ENCODE data around the gene CMC2. TPM values are rescaled to one million over a fixed set of nuclear protein-coding genes. Genes with fewer than 3 reads are reported as not detected.
A peak's percentile ranks its signal among the peaks of the same experiment; 100 is the strongest.

CMC2 gene
- total RNA-seq, 2 donors from 2014 or later = 136 to 212 TPM

DNA sequence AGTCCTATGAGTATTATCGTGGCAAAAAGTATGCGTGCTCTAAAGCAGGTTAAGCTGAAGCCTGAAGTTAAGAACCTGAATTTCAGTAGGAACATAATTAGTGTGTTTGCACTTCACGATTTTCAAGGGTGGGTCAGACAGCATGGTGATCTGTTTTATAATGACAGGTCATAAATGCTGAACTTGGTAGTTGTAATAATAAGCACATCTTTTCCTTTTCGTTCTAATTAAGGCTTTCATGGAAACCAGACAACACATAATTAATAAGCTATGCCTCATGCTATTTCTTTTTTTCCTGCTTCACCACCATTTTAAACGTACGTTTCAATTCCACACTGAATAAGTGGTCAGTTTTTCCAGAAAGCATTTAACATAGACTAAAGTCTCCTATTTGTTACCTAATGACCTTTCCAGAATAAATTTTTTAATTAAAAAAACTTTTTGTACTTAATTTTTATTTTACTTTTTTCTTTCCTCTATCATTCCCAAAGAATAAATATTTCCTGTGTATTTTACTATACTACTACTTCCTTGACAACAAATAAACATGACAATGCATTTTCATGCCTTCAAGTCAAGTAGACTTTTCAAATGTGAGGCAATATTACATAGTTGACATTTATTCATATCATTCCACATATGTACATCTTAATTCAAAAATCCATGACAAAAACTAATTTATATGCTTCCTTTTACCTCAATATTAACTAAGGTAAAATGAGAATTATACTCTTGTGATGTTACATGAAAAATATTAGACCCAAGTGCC is 22.4 kb downstream of the CMC2 start:
- Histone ChIP-seq H3K27ac (peak overlapping the region in 1 of 2 donors; percentile 80), H3K4me1 (peaks cover 0 to 18% of the 10 kb centered on the region in 2 donors), H3K36me3 (peaks cover 7% of the 10 kb centered on the region), H3K9me3 (no peaks in the 10 kb centered on the region), H3K27me3 (no peaks in the 10 kb centered on the region), H3K4me3 (no peak overlapping the region)
- DNase-seq (ENCODE audit: low spot score) = no peak
- TF ChIP-seq, protein P1, sequence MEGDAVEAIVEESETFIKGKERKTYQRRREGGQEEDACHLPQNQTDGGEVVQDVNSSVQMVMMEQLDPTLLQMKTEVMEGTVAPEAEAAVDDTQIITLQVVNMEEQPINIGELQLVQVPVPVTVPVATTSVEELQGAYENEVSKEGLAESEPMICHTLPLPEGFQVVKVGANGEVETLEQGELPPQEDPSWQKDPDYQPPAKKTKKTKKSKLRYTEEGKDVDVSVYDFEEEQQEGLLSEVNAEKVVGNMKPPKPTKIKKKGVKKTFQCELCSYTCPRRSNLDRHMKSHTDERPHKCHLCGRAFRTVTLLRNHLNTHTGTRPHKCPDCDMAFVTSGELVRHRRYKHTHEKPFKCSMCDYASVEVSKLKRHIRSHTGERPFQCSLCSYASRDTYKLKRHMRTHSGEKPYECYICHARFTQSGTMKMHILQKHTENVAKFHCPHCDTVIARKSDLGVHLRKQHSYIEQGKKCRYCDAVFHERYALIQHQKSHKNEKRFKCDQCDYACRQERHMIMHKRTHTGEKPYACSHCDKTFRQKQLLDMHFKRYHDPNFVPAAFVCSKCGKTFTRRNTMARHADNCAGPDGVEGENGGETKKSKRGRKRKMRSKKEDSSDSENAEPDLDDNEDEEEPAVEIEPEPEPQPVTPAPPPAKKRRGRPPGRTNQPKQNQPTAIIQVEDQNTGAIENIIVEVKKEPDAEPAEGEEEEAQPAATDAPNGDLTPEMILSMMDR (IDR thresholded peaks at IDR 0.05) = no peak

DNA sequence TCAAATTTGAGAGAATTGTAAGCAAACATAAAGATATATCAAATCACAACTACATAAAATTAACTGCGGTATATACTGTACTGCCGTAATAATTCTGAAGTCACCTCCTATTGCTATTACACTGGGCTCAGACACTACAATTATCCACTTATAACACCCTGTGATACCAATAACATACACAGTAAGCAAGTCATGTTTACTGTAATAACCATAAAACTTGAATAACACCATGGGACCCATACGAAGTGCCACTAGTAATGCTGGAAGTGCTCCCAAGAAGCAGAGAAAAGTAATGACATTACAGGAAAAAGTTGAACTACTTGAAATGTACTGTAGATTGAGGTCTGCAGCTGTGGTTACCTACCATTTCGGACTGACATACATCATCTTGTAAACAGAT is 24.0 kb downstream of the CMC2 start:
- no peaks in the 10 kb centered on the region for H3K27me3 ChIP-seq
- H3K4me1 ChIP-seq = peaks cover 0 to 18% of the 10 kb centered on the region in 2 donors
- H3K27ac ChIP-seq = no peak overlapping the region
- DNase-seq (ENCODE audit: low spot score) = no peak
- TF ChIP-seq, protein P1 (IDR thresholded peaks at IDR 0.05) = no peak
- H3K36me3 ChIP-seq = peaks cover 7% of the 10 kb centered on the region
- no peaks in the 10 kb centered on the region for H3K9me3 ChIP-seq
- H3K4me3 ChIP-seq = no peak overlapping the region

DNA sequence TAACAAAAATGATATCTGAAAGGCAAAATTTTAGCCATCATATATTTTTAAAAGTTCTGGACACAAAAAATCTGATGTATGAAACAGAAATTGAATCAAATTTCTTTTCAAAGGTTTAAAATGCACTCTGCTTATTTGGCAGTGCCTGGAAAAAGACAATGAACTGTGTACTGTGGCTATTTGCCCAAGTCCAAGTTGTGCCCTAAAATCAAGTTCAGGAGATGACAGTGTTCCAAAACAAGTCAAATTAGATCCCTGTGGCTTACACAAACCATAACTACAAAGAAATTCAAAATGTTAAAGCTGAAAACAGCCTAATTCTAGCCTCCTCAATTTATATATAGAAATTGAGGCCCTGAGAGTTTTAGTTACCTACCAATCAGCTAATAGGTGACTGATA is 25.6 kb downstream of the CMC2 start:
- H3K4me1 ChIP-seq = peaks cover 0 to 6% of the 10 kb centered on the region in 2 donors
- no peak for DNase-seq (ENCODE audit: low spot score)
- no peaks in the 10 kb centered on the region for H3K27me3 ChIP-seq
- TF ChIP-seq, protein P1 (IDR thresholded peaks at IDR 0.05) = no peak
- H3K27ac ChIP-seq = peak overlapping the region; percentile 11 to 13
- no peaks in the 10 kb centered on the region for H3K9me3 ChIP-seq
- no peak overlapping the region for H3K4me3 ChIP-seq
- H3K36me3 ChIP-seq = peaks cover 7% of the 10 kb centered on the region

DNA sequence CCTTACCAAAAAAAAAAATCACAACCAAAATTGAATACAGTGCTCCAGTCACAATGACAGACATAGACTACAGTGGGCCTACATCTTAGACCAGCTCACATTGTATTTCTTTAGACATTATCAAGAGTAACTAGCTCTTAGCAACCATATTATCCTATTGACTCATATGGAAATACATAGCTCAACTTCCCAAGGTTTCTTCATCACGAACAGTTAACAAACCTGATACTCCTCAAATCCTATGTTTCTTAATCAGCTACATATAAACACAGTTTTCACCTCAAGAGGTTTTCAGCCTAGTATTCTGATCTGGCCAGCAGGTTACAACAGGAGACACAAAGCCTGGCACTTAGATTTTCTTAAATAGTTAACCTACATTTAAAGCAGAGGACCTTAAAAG is 29.7 kb downstream of the CMC2 start:
- Histone ChIP-seq H3K4me1 (peaks cover 0 to 6% of the 10 kb centered on the region in 2 donors), H3K27ac (no peak overlapping the region), H3K4me3 (no peak overlapping the region), H3K36me3 (peaks cover 11% of the 10 kb centered on the region), H3K9me3 (no peaks in the 10 kb centered on the region), H3K27me3 (no peaks in the 10 kb centered on the region)
- DNase-seq (ENCODE audit: low spot score) = no peak
- TF ChIP-seq, protein P1 (IDR thresholded peaks at IDR 0.05) = no peak

DNA sequence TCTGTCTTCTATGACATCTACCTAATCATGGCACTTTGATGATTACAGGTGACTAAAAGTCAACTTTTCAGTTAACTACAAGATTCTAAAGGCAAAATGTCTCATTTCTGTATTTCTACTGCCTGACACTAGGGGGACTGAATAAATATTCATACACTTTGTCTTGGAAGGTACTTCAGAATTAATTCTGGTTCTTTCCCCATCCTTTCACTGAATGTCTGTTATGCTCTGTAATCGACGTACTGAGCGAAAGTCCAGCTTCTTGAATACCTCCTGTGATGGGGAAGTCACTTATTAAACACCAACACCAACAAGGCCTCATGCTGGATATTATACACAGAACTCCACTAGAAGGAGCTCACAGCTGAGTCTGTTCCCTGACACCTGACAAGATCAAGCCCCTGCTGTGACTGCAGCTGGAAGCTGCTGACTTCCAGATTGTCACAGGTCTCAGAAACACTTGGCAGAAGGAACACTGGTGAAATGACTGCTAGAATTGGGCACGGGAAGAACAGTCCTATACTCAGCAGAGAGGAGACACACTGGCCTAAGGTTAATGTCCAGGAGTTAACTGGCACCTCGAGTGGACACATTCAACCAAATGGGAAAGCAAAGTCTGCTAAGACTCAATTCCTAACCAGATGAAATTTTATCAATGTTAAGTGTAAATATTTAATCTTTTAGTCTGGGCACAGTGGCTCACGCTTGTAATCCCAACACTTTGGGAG is 31.9 kb downstream of the CMC2 start:
- peaks cover 8% of the 10 kb centered on the region for H3K36me3 ChIP-seq

More for the DNA sequence above, 31.9 kb downstream of the CMC2 start:
- no peak for DNase-seq (ENCODE audit: low spot score)
- H3K27ac ChIP-seq = peak overlapping the region in 1 of 2 donors; percentile 47
- TF ChIP-seq, protein P1 (IDR thresholded peaks at IDR 0.05) = peak in 1 of 2 donors; percentile 47
- H3K4me3 ChIP-seq = no peak overlapping the region
- H3K9me3 ChIP-seq = no peaks in the 10 kb centered on the region
- no peaks in the 10 kb centered on the region for H3K27me3 ChIP-seq
- no peaks in the 10 kb centered on the region for H3K4me1 ChIP-seq

All from right atrium auricular region (tissue), 2 donors.